SIG-M5 treated with dmso at 0.1 percent for 504 hours (cell line): Measurements from ENCODE around the gene GHR.

ENCODE experiments used
- DNase-seq: peaks from one replicate; lab custom pipeline; 2025; ENCODE audit not compliant: unreplicated experiment; lab: John Stamatoyannopoulos, UW

GHR gene

GRCh38 chr5:42461507-42461906, 38.3 kb downstream of the GHR start:
- DNase-seq: no peak

- no peak for DNase-seq
These were observed 38.8 kb downstream of the GHR start for GRCh38 chr5:42462083-42462482.

- no peak for DNase-seq
These were observed 44.3 kb downstream of the GHR start for GRCh38 chr5:42467572-42467971.

DNA sequence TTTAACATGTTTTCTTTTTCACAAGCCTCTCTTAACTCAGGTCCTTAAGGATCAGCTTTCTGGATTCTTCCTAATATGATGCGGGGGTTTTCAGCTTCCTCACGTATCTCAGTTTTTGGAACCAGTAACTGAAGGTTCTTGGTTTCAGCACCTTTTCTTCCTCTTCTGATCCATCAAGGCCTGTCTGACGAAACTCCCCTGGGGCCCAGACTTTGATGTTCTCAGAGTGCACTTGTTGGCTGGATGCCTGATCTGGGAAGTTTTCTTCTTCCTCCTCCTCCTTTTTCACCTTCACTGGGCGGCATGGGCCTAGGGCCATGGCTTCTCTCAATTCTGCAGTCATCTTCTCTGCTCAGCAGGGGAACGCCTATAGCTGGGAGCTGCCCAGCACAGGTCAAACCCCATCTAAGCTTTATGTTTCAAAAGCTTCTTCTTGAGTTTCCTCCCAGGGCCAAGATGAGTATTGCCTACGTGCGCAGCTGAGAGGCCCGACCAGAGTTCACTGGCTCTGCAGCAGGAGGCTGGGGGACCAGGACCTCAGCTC, 44.8 kb downstream of the GHR start:
- no peak for DNase-seq

- DNase-seq: no peak
These were observed 60.4 kb downstream of the GHR start for GRCh38 chr5:42483472-42484154.

DNA sequence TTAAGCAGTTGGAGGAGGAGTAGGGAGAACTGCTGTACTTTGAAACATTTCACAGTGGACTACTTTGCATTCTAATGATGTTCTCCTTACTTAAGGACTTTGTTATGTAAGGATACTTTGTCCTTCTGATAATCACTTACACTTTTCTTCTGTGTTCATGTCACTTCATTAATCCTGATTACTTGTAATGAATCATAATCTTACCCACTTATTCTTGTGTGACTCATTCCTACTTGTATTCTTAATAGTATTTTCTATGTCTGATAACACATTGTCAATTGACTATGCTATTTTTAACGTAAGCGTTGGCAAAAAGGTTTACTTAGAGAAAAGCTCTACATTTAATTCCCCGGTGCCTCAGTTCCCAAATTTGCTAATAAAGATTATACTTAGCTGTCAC, 63.8 kb downstream of the GHR start:
- DNase-seq: no peak

DNA sequence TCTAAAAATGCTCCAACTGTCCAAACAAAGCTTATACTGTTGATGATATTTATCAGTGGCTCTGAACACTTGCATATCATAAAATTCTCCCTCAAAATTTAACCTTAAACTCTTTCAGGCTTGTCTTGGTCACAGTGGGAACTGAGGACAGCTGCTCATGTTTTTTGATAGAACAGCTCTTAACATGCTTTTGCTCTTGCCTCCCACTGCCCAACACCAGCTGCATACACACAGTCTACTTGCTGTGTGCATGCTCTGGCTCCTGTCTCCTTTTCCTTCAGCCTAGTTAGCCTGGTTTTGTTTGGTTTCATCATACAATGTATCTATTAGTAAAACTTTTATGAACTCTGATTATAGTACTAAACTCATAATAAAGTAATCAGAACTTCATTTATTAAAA, 64.6 kb downstream of the GHR start:
- no peak for DNase-seq

- DNase-seq: no peak
These were observed 67.6 kb downstream of the GHR start for GRCh38 chr5:42490831-42491230.

GRCh38 chr5:42491699-42492098, 68.5 kb downstream of the GHR start:
- DNase-seq: no peak

DNA sequence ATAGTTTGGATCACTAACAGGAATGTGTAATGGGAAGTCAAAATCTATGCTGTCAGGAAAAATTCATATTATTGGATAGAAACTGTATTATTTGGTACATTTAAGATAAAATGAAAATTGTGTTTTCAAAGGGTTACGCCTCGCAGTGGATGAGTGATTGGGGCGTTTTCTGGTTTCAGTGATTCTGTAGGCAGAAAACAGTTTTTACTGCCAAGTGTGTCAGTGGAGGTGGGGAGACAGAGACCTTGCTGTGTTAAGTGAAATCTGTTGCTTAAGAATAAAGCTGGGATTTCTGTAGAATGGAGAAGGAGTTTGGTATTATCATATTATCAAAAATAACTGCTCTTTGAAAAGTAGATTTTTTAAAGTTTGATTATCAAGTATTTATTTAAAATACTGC, 69.7 kb downstream of the GHR start:
- DNase-seq: no peak

- DNase-seq: no peak
These were observed 71.2 kb downstream of the GHR start for GRCh38 chr5:42494414-42494813.

DNA sequence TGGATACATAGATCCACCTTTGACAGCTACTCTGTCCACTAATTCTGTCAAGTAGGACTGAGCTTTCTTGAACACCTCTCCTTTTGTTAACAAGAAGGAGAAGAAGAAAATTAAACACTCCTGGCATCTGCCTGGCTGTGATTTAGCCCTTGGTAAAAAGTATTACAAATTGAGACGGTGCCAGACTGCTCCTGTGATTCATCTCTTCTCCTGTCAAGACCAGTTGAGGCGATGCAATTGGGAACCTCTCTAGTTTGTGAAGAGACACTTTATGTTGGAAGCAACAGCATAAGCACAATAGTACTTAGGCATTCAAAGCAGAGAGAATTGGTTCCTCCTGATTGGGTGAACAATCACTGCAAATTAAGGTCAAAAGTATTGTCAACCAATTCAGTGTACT, 72.7 kb downstream of the GHR start:
- DNase-seq: no peak

DNA sequence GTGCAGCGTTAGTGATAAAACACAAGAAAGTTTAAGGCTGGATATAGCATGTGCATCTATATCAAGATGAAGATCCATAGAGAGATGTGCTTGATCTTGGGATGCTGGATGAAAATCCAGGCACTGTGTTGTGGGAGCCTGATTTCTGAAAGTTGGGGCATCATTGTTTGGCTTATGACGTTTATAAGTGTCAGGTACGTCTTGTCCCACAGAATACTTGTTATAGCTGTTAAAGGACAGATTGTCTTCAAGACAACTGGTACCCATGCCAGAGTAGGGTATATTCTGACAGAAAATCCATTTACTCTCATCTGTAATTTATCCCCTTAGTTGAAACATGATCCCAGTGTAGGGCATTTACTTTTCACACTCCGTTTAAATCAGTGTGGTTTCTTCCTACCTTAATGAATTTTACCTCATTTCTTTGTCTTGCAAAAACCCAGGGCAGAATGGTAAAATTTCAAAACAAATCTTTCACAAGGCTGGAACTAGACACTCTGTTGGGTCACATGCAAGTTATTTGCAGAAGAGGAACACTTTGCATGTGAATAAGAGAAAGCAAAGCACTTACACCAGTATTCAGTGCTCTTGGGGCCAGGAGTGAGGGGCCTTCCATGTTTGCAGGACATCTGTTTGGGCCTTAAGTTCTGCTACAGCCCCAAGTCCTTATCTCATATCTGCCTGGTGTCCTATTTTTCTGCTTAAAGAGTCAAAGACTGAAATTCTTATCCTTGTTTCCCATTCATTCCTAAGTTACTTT, 73.3 kb downstream of the GHR start:
- no peak for DNase-seq

DNA sequence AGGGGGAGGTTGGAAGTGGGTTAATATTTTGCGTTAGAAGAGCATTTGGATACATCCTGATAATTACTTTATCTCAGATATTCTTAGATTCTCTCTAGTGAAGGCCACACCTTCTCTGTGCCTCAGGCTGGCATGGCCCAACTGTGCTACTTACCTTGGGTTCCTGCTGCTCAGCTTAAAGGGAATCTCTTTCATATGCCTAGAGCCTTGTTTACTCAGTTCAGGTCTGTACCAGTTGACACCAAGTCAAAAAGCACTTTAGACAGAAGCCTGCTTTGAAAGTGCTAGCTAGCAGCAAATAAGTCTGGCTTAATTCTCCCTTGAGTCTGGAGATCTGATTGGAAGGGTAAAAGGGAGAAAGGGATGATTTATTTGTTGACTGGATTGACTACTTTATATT, 74.8 kb downstream of the GHR start:
- no peak for DNase-seq

DNA sequence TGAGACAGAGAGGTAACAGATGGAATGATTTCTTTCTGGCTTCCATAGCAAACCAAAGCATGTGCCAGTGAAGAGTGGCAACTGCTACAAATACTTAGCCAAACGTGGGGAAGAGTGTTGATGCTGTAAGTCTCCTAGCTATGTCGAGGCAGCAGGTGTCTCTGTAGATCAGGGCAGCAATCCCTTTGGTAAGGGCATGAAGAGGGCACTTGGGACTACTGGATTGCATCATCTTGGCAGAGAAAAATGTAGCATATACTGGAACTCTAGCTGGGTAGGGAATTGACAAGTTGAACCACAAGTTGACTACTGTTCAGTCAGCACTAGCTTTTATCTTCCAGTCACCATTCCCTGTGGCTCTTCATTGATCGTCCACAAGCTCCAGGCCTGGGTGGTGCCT, 75.8 kb downstream of the GHR start:
- DNase-seq: no peak

DNA sequence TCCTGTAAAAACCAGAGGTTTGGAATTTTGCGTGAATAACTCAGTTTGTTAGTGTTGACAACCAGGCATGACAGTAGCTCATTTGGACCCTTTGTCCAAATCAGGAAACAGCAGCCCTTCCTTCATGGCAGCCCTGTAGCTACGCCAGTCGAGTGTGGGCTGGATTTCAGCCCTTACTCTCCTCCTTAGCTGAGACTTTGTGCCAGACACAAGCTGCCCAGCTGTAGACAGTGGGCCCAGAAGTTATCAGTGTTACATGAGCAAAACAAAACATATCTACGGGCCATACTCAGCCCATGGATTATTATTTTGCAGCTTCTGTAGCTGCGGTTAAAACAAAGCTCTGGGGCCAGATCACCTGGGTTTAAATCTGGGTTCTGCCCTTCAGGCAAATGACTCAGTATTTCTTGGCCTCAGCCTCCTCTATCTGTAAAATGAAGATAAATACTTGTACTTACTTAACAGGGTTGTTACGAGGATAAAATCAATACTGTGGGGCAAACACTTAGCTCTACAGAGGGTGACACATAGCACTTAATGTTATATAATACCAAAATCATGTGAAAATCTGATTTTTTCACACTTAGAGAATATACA, 76.9 kb downstream of the GHR start:
- DNase-seq: no peak

- DNase-seq: no peak
These were observed 79.6 kb downstream of the GHR start for GRCh38 chr5:42502613-42503470.

GRCh38 chr5:42506662-42507061, 83.4 kb downstream of the GHR start:
- DNase-seq: no peak

- no peak for DNase-seq
These were observed 84.3 kb downstream of the GHR start for GRCh38 chr5:42507451-42508097.

DNA sequence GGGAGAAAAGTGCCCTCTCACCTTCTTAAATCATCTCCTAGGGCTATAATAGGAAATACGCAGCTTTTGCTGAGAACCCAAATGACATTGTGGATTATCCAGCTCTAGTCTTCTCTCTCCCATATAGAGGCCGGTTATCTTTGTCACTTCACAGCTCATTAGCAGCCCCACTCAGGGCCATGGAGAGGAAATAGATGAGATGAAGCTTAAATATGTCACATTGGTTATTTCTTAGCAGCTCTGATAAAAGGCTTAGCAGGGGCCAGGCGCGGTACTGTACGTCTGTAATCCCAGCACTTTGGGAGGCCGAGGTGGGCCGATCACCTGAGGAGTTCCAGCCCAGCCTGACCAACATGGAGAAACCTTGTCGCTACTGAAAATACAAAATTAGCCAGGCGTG, 90.0 kb downstream of the GHR start:
- no peak for DNase-seq

DNA sequence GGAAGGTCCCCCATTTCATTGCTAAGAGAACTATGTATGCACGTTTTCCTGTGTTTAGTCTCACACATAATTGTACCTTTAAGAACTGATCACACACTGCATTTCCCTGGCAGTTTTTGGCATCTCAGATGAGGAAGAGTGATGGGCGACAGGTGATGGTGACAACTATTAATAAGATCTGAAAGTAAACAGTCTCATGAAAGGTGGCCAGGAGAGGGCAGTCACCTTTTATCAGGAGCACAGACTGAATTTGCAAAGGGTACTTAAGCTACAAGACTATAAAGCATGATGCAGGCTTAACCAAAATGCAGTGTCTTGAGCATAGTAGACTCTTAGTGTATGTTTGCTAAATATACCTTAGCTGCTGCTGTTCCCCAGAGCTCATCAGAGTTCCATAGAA, 91.5 kb downstream of the GHR start:
- DNase-seq: no peak
